Globus pallidus (tissue), 1 donor: ENCODE measurements around the gene TMEM255A.
"Not testable (repeated sequence)": the region's sequence is repeated elsewhere in the genome, so short reads cannot be mapped to it uniquely, and the experiment has no call there.

Experiments
- DNase-seq: peaks from one replicate; pipeline ENCODE4 v3.0.0-alpha.2; 2015; ENCODE audit warnings: low spot score

Gene TMEM255A

GRCh38 chrX:120310861-120311726 lies at the start of gene TMEM255A:
Gene TMEM255A, minus strand, starts transcription at chrX:120311461. Its CDS starts 152 bp downstream, at chrX:120311309.
- DNase-seq: peak; percentile 57

GRCh38 chrX:120358737-120359456 lies 47.6 kb upstream of the TMEM255A start:
- DNase-seq: peak; percentile 23

- DNase-seq: no peak
Measured at GRCh38 chrX:120357186-120357585, 45.9 kb upstream of the TMEM255A start.

GRCh38 chrX:120356084-120356483 lies 44.8 kb upstream of the TMEM255A start:
- DNase-seq: no peak

- no peak for DNase-seq
Measured at GRCh38 chrX:120350450-120351138, 39.3 kb upstream of the TMEM255A start.

- DNase-seq: not testable (repeated sequence)
Measured at GRCh38 chrX:120344566-120344965, 33.3 kb upstream of the TMEM255A start.

- no peak for DNase-seq
Measured at GRCh38 chrX:120336899-120337298, 25.6 kb upstream of the TMEM255A start.

- DNase-seq: no peak
Measured at GRCh38 chrX:120335289-120335688, 24.0 kb upstream of the TMEM255A start.

- DNase-seq: no peak
Measured at GRCh38 chrX:120334603-120335002, 23.3 kb upstream of the TMEM255A start.

GRCh38 chrX:120334151-120334550 lies 22.9 kb upstream of the TMEM255A start:
- no peak for DNase-seq

GRCh38 chrX:120332394-120332793 lies 21.1 kb upstream of the TMEM255A start:
- no peak for DNase-seq

GRCh38 chrX:120331116-120331515 lies 19.9 kb upstream of the TMEM255A start:
- no peak for DNase-seq

GRCh38 chrX:120321520-120322281 lies 10.4 kb upstream of the TMEM255A start:
- DNase-seq: no peak

GRCh38 chrX:120318411-120318810 lies 7.2 kb upstream of the TMEM255A start:
- no peak for DNase-seq

- no peak for DNase-seq
Measured at GRCh38 chrX:120316587-120317283, 5.5 kb upstream of the TMEM255A start.

GRCh38 chrX:120315776-120316175 lies 4.5 kb upstream of the TMEM255A start:
- DNase-seq: no peak

GRCh38 chrX:120311727-120312063 lies 434 bp upstream of the TMEM255A start:
- no peak for DNase-seq

- no peak for DNase-seq
Measured at GRCh38 chrX:120309873-120310705, 1.2 kb downstream of the TMEM255A start.

GRCh38 chrX:120308959-120309872 lies 2.0 kb downstream of the TMEM255A start:
- peak; percentile 38 for DNase-seq
